Lung (tissue), 12 donors: ENCODE results near the gene MDGA2. TPM values are rescaled to one million over a fixed set of nuclear protein-coding genes. Genes with fewer than 3 reads are reported as not detected.

Source experiments
- ATAC-seq: fragments of 200-7000 bp; cut with Tn5 transposase; one replicate; pipeline ENCODE4 v1.9.1; 2020; ENCODE audit warnings: moderate number of reproducible peaks; ENCODE audit not compliant: insufficient read depth, low FRiP score
- DNase-seq, 3 donors: peaks; one replicate each; pipeline ENCODE4 v3.0.0-alpha.2; 2013 to 2017
- H3K27ac ChIP-seq, 2 donors: one replicate each; pipeline ENCODE4 v1.5.1; 2013; ENCODE audit warnings: mild to moderate bottlenecking in 2 of 2, moderate library complexity in 2 of 2, control low read depth in 1 of 2, inconsistent platforms in 1 of 2, low read depth in 1 of 2, low read length in 1 of 2
- H3K27me3 ChIP-seq, 3 donors: one replicate each; pipeline ENCODE4 v1.5.1; 2013; ENCODE audit warnings: low read length in 2 of 3; ENCODE audit not compliant: control insufficient read depth in 3 of 3, insufficient read depth in 3 of 3
- H3K36me3 ChIP-seq, 4 donors: one replicate each; pipeline ENCODE4 v1.5.1; 2013; ENCODE audit warnings: low read length in 4 of 4, mild to moderate bottlenecking in 1 of 4, moderate library complexity in 1 of 4; ENCODE audit not compliant: control insufficient read depth in 4 of 4, insufficient read depth in 4 of 4
- H3K4me1 ChIP-seq, 5 donors: one replicate each; pipeline ENCODE4 v1.5.1; 2013; ENCODE audit warnings: low read length in 5 of 5, mild to moderate bottlenecking in 2 of 5, moderate library complexity in 1 of 5; ENCODE audit not compliant: control insufficient read depth in 5 of 5, insufficient read depth in 5 of 5
- H3K4me3 ChIP-seq: one replicate; pipeline ENCODE4 v1.5.1; 2013; ENCODE audit warnings: mild to moderate bottlenecking, control low read depth, moderate library complexity
- H3K9ac ChIP-seq, 2 donors: one replicate each; pipeline ENCODE4 v1.5.1; 2013; ENCODE audit warnings: low read length in 2 of 2, control low read depth in 1 of 2; ENCODE audit not compliant: insufficient read depth in 1 of 2
- H3K9me3 ChIP-seq, 4 donors: one replicate each; pipeline ENCODE4 v1.5.1; 2013; ENCODE audit warnings: low read length in 3 of 4, mild to moderate bottlenecking in 1 of 4, moderate library complexity in 1 of 4; ENCODE audit not compliant: control insufficient read depth in 4 of 4, insufficient read depth in 3 of 4
- WGBS, 2 donors: extraction: QIAGEN DNeasy Blood & Tissue Kit; methylation state at CpG; one replicate each; pipeline ENCODE4 v1.1.7; 2013; 5-methylcytosine and 5-hydroxymethylcytosine counted together
- polyA plus RNA-seq, 2 donors: library from polyadenylated mRNA; stranded (reverse); fragments of 200-250 nt; gene quantifications; one replicate each; pipeline ENCODE4 v1.2.1, GENCODE V29; 2013
- total RNA-seq, 2 donors: library from RNA; depleted of rRNA in 1 of 2; stranded (reverse); fragments of >200 nt in 1 of 2; gene quantifications; one replicate each; pipeline ENCODE4 v1.2.1, GENCODE V29; 2014 to 2021
- TF ChIP-seq, protein P1 (sequence below): IDR thresholded peaks from 2 replicates; pipeline ENCODE4 v1.5.1; 2012; ENCODE audit warnings: mild to moderate bottlenecking; ENCODE audit errors: control extremely low read depth, extremely low read depth
- donor health status: control.
- donor health status: control.
- donor health status: Bipolar disorder and iron deficiency.
- donor health status: healthy.
- donor health status: DM: yes; HTN: yes; CAD: no.

MDGA2 gene
- total and polyA plus RNA-seq, 4 donors, result 0.03 to 3.2 TPM; not detected in 2

DNA sequence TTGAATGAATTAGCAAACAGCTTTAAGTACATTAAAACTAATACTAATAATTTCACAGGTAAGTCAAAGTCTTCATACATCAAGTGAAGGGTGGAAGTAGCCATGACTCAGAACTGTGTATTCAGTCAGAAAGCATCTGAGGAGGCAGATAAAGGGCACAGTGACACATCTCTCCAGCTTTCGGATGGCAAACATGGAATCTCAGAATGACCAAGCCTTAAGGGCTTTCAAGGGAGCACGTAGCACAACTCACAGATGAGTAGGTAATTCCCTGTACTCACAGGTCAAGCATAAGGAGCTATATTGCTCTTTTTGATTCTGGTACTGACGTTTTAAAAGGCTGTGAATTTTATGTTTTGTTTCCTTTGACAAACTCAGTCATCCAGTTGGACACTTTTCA is 56.0 kb downstream of the MDGA2 start:
- Histone ChIP-seq H3K9ac (no peak overlapping the region), H3K27me3 (no peaks in the 10 kb centered on the region), H3K4me3 (no peak overlapping the region), H3K4me1 (no peaks in the 10 kb centered on the region), H3K9me3 (peaks cover 0 to 4% (median 0%) of the 10 kb centered on the region in 4 donors), H3K27ac (no peak overlapping the region), H3K36me3 (no peaks in the 10 kb centered on the region)
- 61 to 76% methylated on average over 3 of the region's 3 CpGs for WGBS, 2 donors
- ATAC-seq, result no peak
- no peak for DNase-seq
- TF ChIP-seq, protein P1, sequence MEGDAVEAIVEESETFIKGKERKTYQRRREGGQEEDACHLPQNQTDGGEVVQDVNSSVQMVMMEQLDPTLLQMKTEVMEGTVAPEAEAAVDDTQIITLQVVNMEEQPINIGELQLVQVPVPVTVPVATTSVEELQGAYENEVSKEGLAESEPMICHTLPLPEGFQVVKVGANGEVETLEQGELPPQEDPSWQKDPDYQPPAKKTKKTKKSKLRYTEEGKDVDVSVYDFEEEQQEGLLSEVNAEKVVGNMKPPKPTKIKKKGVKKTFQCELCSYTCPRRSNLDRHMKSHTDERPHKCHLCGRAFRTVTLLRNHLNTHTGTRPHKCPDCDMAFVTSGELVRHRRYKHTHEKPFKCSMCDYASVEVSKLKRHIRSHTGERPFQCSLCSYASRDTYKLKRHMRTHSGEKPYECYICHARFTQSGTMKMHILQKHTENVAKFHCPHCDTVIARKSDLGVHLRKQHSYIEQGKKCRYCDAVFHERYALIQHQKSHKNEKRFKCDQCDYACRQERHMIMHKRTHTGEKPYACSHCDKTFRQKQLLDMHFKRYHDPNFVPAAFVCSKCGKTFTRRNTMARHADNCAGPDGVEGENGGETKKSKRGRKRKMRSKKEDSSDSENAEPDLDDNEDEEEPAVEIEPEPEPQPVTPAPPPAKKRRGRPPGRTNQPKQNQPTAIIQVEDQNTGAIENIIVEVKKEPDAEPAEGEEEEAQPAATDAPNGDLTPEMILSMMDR, result no peak

DNA sequence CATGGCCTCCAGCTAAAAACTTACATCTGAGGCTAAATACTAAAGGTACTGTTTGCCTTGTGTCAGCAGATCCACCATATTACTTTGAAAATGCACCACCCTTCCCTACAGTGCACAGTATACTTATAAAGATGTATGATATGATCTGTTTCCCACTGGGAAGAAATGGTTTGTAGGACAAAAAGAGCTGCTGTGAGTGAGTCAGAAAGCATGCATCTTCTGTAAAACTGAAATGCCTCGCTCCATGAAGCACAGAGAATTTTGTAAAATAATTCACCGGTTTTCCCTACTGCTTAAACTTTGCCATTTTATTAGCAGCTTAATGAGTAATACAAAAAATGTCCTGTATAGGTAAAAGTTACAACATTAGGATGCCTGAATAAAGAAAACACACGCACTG is 68.8 kb downstream of the MDGA2 start:
- H3K4me3 ChIP-seq, result no peak overlapping the region
- no peak for ATAC-seq
- H3K36me3 ChIP-seq, result no peaks in the 10 kb centered on the region
- no peaks in the 10 kb centered on the region for H3K4me1 ChIP-seq
- TF ChIP-seq, protein P1, result no peak
- H3K27ac ChIP-seq, result no peak overlapping the region
- H3K27me3 ChIP-seq, result no peaks in the 10 kb centered on the region
- 91 to 94% methylated on average over 3 of the region's 3 CpGs for WGBS, 2 donors
- H3K9ac ChIP-seq, result no peak overlapping the region
- H3K9me3 ChIP-seq, result no peaks in the 10 kb centered on the region
- no peak for DNase-seq

DNA sequence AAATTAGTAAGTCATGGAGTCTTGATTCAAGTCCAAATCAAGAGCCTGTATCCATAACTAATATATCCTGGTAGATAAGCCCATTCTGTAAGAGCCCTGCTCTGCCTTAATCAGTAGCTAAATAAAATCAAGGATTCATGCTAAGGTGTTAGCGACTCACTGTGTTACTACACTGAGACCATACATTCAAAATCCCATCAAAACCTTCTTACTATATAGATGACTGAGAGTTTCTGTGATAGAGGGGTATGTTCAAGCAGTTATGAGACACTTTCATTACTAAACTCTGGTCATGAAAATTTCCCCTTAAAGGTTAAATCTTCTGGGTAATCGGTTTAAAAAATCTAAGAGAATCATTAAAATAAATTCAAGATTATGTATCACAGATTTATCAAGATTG is 78.5 kb downstream of the MDGA2 start:
- H3K9me3 ChIP-seq, result no peaks in the 10 kb centered on the region
- 84 to 86% methylated on average over 2 of the region's 2 CpGs for WGBS, 2 donors
- H3K36me3 ChIP-seq, result no peaks in the 10 kb centered on the region
- no peak for DNase-seq
- H3K9ac ChIP-seq, result no peak overlapping the region
- TF ChIP-seq, protein P1, result no peak
- H3K4me1 ChIP-seq, result no peaks in the 10 kb centered on the region
- no peaks in the 10 kb centered on the region for H3K27me3 ChIP-seq
- H3K27ac ChIP-seq, result no peak overlapping the region
- ATAC-seq, result no peak
- no peak overlapping the region for H3K4me3 ChIP-seq

DNA sequence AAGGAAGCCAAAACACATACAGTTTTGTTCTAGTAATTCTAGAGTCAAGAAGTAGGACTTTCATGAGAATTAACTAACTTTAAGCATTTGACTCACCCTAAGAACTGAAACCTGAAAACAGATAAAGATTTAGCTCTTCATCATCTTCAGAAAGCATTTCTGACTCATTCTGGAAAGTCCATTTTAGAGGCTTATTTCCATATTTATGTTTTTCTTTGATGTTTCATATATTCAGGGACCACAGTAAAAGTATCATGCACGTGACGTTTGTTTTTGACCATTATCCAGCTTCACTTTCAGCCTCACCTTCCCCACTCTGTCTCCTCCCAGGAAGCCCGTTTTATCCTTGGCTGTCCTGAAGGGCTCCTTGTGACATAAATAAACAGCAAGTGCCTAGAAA is 79.2 kb downstream of the MDGA2 start:
- Histone ChIP-seq H3K36me3 (no peaks in the 10 kb centered on the region), H3K9me3 (no peaks in the 10 kb centered on the region), H3K4me1 (no peaks in the 10 kb centered on the region), H3K27me3 (no peaks in the 10 kb centered on the region), H3K4me3 (no peak overlapping the region), H3K9ac (no peak overlapping the region), H3K27ac (no peak overlapping the region)
- TF ChIP-seq, protein P1, result no peak
- 78 to 85% methylated on average over 3 of the region's 3 CpGs for WGBS, 2 donors
- ATAC-seq, result no peak
- DNase-seq, result no peak
